LNCaP clone FGC (cell line): Measurements from ENCODE around the gene COMMD9.

ENCODE experiments used
- DNase-seq: peaks from one replicate; pipeline ENCODE4 v3.0.0-alpha.2; 2011; ENCODE audit warnings: low read depth
- H3K4me3 ChIP-seq: 2 replicates; pipeline ENCODE4 v1.5.1; 2011; ENCODE audit warnings: mild to moderate bottlenecking, low read depth, low read length, control low read depth
- TF ChIP-seq, protein P1 (sequence below): IDR thresholded peaks from 2 replicates; pipeline ENCODE4 v1.5.1; 2012; ENCODE audit warnings: mild to moderate bottlenecking; ENCODE audit not compliant: control insufficient read depth, insufficient read depth; ENCODE audit errors: extremely low read depth

Gene COMMD9

DNA sequence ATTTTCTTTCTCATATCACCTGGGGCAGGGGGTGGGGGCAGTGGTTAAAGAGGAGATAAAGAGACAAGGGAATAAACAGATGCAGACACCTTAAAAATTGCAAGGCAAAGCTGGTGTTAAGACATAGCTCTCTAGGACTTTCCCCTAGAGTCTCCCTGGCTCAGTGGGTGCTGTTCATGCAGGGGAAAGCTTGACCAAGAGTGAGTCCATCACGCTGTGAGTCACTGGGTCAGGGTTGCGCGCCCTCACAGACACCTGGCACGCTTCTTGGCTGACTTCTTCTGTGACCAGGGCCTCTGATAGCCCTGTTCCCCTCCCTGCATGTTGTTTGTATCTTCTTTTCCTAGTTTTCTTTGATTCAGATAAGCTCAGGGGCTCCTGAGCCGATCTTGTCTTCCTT is 31.9 kb downstream of the COMMD9 start:
- TF ChIP-seq, protein P1, sequence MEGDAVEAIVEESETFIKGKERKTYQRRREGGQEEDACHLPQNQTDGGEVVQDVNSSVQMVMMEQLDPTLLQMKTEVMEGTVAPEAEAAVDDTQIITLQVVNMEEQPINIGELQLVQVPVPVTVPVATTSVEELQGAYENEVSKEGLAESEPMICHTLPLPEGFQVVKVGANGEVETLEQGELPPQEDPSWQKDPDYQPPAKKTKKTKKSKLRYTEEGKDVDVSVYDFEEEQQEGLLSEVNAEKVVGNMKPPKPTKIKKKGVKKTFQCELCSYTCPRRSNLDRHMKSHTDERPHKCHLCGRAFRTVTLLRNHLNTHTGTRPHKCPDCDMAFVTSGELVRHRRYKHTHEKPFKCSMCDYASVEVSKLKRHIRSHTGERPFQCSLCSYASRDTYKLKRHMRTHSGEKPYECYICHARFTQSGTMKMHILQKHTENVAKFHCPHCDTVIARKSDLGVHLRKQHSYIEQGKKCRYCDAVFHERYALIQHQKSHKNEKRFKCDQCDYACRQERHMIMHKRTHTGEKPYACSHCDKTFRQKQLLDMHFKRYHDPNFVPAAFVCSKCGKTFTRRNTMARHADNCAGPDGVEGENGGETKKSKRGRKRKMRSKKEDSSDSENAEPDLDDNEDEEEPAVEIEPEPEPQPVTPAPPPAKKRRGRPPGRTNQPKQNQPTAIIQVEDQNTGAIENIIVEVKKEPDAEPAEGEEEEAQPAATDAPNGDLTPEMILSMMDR: no peak
- DNase-seq: no peak
- H3K4me3 ChIP-seq: no peak overlapping the region

DNA sequence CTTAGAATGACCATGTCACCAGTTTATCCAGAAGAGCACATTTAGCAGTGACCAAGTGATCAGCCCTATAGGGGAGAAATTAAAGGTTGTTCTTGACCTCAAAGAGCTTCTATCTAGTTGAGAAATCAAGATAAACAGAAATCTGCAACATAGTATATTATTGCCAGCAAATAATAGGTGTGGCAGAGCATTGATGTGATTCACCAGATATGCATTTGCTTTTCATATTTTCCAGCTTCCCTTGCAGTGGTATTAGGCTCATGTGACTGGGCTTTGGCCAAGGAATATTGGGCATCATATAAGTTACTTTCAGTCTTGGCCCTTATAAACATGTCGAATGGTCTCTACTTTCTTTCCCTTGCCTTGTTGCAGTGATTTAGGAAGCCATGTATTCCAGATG is 34.5 kb downstream of the COMMD9 start:
- TF ChIP-seq, protein P1: no peak
- no peak for DNase-seq
- H3K4me3 ChIP-seq: no peak overlapping the region

DNA sequence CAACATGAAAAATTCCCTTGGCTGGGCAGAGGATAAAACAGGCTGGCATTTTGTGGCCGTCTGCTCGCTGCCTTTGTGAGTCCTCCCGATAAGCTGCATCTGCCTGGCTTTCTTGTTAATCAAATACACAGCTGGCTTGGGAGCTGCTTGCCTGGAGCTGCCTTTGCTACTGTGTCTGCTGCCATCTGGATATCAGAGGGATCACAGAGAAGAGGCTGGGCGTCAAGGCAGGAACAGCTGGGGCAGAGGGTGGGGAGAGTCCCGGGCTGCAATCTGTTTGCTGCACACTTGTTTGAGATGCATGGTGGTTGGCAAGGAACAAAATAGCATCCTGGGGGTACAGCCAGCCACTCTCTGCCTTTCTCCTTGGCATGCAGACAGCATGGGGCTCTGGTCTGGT is 36.0 kb downstream of the COMMD9 start:
- DNase-seq: no peak
- TF ChIP-seq, protein P1: no peak
- H3K4me3 ChIP-seq: no peak overlapping the region

DNA sequence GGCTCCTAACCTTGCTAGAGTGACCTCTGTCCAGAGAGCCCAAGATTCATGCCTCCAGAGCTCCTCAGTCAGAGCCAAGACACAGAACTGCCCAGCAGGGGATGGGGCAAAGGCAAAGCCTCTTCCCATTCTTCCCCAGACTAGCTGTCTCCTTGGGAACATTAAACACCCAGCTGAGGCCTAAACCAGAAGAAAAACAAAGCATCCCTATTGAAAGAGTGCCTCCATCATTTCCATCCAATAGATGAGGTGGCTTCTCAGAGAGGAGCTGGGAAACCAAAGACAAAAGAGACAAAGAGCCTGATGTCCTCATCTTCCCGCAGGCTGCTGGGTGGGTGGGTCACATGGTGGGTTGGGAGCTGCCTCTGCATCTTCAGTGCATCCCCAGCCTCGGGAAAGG is 37.4 kb downstream of the COMMD9 start:
- TF ChIP-seq, protein P1: no peak
- no peak overlapping the region for H3K4me3 ChIP-seq
- no peak for DNase-seq

DNA sequence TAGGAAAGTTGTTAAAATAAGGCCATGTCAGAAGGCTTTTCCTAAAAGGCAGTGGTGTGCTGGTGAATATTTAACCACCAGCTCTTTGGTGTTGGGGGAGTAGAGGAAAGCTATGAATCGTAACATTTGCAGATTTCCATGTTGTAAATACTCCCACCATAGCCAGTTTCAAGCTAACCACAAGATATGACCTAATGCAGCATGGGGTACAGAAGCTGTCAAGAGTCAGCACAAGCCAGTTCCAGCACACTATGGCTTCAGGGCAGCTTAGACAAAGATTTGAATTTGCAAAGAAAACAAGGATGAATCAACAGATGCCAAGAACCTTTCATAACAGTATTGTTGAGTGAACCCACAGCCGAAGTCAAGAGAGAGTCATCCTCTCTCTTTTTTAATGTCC is 40.0 kb downstream of the COMMD9 start:
- TF ChIP-seq, protein P1: no peak
- no peak overlapping the region for H3K4me3 ChIP-seq
- no peak for DNase-seq

DNA sequence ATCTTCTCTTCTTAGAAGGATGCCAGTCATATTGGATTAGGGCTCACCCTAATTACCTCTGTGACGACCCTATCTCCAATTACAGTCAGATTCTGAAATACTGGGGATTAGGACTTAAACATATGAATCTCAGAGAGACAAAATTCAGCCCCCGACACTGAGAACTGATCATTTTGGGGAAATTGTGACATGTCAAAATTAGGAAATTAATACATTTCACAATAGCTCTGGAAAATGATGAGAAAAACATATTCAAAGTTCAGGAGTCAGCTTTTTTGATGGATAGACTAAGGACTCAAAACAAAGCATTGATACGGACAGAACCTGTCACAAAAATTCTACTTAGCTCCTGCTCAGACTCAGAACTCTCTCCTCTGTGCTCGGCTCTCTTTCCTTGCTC is 40.8 kb downstream of the COMMD9 start:
- TF ChIP-seq, protein P1: no peak
- H3K4me3 ChIP-seq: no peak overlapping the region
- DNase-seq: no peak

GRCh38 chr11:36247493-36247892 is 41.7 kb downstream of the COMMD9 start:
- no peak overlapping the region for H3K4me3 ChIP-seq
- TF ChIP-seq, protein P1: no peak
- DNase-seq: no peak
